Stimulated activated CD8-positive, alpha-beta memory T cell treated with anti-CD3 and anti-CD28 coated beads, Interleukin-12 subunit alpha, Interleukin-12 subunit beta, amount 100 ng/mL, for 1 hour (primary cell): ENCODE measurements around the gene ZCWPW1.
A peak's percentile ranks its signal among the peaks of the same experiment; 100 is the strongest.

Experiments
- DNase-seq: peaks from one replicate; pipeline ENCODE4 v3.0.0-alpha.2; 2020; ENCODE audit warnings: low read depth

ZCWPW1 gene, protein sequence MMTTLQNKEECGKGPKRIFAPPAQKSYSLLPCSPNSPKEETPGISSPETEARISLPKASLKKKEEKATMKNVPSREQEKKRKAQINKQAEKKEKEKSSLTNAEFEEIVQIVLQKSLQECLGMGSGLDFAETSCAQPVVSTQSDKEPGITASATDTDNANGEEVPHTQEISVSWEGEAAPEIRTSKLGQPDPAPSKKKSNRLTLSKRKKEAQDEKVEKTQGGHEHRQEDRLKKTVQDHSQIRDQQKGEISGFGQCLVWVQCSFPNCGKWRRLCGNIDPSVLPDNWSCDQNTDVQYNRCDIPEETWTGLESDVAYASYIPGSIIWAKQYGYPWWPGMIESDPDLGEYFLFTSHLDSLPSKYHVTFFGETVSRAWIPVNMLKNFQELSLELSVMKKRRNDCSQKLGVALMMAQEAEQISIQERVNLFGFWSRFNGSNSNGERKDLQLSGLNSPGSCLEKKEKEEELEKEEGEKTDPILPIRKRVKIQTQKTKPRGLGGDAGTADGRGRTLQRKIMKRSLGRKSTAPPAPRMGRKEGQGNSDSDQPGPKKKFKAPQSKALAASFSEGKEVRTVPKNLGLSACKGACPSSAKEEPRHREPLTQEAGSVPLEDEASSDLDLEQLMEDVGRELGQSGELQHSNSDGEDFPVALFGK

GRCh38 chr7:100428199-100428966 is at the start of gene ZCWPW1:
TSS of gene ZCWPW1 (minus strand) at chr7:100428703. CDS start at chr7:100420649, 8,054 bp downstream.
- peak; percentile 95 for DNase-seq

GRCh38 chr7:100477871-100478267 is 49.4 kb upstream of the ZCWPW1 start:
- no peak for DNase-seq

GRCh38 chr7:100476903-100477870 is 48.7 kb upstream of the ZCWPW1 start:
- DNase-seq = no peak

DNA sequence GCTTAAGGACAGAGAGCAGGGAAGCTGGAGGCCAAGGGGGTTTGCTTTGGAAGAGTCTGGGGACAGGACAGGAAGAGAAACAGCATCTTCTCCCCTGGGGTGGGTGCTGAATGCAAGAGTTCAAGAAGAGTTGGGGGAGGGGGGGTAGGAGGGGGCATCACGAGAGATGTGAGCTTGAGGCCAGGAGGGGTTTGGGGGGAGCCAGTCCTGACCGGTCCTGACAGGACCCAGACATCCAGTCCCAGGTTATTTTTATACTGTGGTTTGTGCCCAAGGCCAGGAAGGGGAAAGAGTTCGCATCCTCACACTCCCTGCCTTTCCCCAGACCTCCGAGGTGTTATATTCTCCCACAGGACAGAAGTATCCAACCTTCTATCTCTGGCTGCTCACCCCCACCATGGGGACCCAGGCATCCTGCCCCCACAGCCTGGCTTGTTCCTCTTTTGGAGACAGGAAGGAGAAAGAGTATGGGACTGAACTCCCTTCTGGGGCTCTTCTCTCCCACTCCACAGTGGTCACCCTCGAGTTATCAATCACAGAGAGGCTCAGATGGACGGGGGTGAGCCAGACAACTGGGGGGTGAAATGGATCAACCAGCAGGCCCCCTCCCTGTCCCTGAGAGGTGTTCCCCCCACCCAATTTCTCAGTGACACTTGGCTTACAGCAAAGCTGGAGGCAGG is 47.7 kb upstream of the ZCWPW1 start:
- no peak for DNase-seq

GRCh38 chr7:100475549-100475948 is 47.0 kb upstream of the ZCWPW1 start:
- no peak for DNase-seq

- no peak for DNase-seq
Measured at GRCh38 chr7:100472854-100473499, 44.5 kb upstream of the ZCWPW1 start.

DNA sequence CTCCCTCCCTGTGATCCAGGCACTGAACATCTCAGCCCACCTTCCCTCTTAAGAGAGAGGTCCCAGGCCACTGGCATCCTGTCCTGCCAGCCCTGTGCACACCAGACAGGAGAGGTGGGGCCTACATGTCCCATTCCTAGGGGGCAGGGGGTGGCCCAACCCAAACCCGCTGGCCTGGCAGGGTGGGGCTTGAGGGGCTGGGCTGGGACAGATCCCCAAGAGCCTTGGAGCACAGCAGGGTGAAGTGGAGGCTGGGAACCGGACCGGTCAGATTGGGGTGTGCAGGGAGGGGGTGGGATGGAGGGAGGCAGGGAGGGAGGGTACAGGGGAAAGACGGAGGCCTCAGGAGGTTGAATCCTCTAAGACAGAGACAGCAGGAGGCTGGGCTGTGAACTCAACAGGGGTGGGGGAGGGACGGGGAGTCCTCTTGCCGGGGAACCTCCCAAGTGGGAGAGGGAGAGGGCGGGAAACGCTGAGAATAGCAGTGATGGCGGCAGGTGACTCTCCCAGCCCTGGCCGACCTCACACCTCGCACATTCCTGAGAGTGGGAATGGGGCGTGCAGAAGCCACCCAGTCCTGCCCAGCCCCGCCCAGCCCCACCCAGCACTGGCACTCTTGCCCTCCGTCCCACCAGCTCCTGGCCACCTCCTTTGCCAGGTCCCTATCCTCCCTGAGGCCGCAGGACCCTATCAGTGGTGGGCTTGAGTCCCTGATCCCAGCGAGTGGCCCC is 43.8 kb upstream of the ZCWPW1 start:
- DNase-seq = no peak

- DNase-seq = no peak
Measured at GRCh38 chr7:100471021-100471420, 42.5 kb upstream of the ZCWPW1 start.

GRCh38 chr7:100469227-100470044 is 40.9 kb upstream of the ZCWPW1 start:
- DNase-seq = peak; percentile 76

GRCh38 chr7:100467638-100468373 is 39.3 kb upstream of the ZCWPW1 start:
- no peak for DNase-seq

DNA sequence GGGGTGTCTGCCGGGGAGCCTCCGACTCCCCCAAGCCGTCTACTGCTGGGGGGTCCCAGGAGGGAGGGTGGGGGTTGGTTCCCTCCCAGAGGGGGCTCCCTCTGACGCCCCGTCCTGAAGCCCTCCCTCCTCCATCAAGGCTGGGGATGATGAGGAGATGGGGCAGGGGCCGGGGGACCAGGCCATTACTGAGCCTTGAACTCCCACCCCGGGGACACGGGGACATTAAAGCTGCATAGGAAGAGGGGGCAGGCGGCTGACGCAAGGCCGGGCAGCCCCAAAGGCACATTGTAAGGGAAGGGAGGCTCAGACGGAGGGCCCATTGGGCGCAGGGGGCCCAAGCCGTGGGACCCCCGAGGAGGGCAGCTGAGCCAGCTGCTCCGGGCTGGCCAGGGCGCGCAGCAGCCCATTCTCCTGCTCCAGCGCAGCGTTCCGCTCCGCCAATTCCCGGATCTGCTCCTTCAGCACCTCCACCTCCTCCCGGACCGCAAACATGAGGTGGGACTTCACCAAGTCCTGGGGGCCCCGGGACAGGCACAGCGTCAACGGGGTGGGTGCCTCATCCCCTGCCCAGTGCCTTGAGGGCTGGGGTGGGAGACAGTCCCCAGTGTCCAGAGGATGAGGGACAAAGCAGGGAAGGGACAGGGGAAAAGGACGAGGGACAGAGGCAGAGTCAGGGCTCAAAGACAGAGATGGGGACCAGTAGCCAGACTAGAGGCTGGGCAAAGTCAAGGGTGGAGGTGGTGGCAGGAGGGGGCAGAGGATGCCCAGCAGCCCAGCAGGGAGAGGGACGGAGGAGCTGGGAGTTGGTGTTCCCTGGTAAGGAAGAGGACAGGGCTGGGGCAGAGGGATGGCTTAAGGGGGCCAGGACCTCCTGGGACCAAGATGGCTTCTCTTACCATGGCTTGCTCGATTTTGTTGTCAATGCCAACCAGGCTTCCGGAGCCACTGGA is 38.4 kb upstream of the ZCWPW1 start:
- DNase-seq = no peak

GRCh38 chr7:100465702-100466311 is 37.3 kb upstream of the ZCWPW1 start:
- DNase-seq = no peak

- no peak for DNase-seq
Measured at GRCh38 chr7:100465299-100465698, 36.8 kb upstream of the ZCWPW1 start.

GRCh38 chr7:100464791-100465190 is 36.3 kb upstream of the ZCWPW1 start:
- DNase-seq = no peak

DNA sequence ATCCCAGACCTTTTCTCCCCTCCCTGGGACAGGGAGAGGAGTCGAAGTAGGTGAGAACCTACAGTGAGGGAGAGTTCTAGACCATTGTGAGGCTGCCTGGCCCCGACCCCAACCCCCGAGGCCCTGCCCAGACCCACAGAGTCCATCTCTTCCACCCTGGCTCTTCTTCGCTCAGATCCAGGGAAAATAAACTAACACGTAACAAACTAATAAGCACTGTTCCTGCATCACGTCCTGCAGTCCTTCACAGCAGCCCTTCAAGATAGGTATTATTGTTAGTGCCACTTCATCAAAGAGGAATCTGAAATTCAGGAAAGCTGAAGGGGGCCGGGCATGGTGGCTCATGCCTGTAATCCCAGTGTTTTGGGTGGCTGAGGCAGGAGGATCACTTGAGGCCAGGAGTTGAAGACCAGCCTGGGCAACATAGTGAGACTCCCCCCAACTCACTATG is 35.7 kb upstream of the ZCWPW1 start, which contains the start of gene SPACDR:
Gene SPACDR, minus strand, starts transcription at position 51 of the 451 bp plus-strand sequence. CDS start 235 bp downstream, outside the sequence.
- DNase-seq = no peak

- no peak for DNase-seq
Measured at GRCh38 chr7:100457033-100457432, 28.5 kb upstream of the ZCWPW1 start.
